Fibroblast of villous mesenchyme (primary cell): ENCODE measurements around the gene C1QTNF7. TPM values are rescaled to one million over a fixed set of nuclear protein-coding genes. Genes with fewer than 3 reads are reported as not detected.
A peak's percentile ranks its signal among the peaks of the same experiment; 100 is the strongest.

Experiments used
- DNase-seq: peaks from one replicate; pipeline ENCODE4 v3.0.0-alpha.2; 2010; ENCODE audit warnings: low read depth
- H3K4me3 ChIP-seq: 2 replicates; pipeline ENCODE4 v1.5.1; 2011; ENCODE audit warnings: low read depth, mild to moderate bottlenecking, low read length
- total RNA-seq: library from RNA; depleted of rRNA; stranded (reverse); fragments of >200 nt; gene quantifications from 2 replicates; pipeline ENCODE4 v1.2.3, GENCODE V29; 2012
- TF ChIP-seq, protein P1 (sequence below): IDR thresholded peaks from 2 replicates; pipeline ENCODE4 v1.5.1; 2012; ENCODE audit warnings: low read depth, mild to moderate bottlenecking, low read length; ENCODE audit not compliant: insufficient read depth

The C1QTNF7 gene, protein sequence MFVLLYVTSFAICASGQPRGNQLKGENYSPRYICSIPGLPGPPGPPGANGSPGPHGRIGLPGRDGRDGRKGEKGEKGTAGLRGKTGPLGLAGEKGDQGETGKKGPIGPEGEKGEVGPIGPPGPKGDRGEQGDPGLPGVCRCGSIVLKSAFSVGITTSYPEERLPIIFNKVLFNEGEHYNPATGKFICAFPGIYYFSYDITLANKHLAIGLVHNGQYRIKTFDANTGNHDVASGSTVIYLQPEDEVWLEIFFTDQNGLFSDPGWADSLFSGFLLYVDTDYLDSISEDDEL
- total RNA-seq = 1.7 and 1.9 TPM in 2 replicates

DNA sequence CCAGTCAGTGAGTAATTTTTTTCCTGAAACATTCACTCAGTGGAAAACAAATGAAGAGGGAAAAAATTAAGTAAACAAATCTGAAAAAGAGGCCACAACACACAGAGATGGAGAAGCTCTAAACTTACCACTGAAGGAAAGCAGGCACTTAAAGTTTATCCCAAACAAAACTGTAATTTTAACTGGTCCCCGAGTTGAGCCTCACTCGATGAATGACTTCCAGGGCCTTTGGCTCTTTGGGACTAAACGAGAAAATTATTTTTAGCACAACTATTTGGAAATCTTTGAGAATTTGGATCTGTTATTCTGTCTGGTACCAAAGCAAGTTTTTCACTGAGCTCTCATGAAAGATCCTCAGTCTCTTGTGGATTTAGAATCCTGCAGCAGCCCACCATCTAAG is at the start of gene C1QTNF7:
TSS of gene C1QTNF7 (plus strand) at position 333 of the 400 bp plus-strand sequence. CDS start 7,711 bp downstream, outside the sequence.
- no peak within 1 kb of the TSS for H3K4me3 ChIP-seq
- TF ChIP-seq, protein P1, sequence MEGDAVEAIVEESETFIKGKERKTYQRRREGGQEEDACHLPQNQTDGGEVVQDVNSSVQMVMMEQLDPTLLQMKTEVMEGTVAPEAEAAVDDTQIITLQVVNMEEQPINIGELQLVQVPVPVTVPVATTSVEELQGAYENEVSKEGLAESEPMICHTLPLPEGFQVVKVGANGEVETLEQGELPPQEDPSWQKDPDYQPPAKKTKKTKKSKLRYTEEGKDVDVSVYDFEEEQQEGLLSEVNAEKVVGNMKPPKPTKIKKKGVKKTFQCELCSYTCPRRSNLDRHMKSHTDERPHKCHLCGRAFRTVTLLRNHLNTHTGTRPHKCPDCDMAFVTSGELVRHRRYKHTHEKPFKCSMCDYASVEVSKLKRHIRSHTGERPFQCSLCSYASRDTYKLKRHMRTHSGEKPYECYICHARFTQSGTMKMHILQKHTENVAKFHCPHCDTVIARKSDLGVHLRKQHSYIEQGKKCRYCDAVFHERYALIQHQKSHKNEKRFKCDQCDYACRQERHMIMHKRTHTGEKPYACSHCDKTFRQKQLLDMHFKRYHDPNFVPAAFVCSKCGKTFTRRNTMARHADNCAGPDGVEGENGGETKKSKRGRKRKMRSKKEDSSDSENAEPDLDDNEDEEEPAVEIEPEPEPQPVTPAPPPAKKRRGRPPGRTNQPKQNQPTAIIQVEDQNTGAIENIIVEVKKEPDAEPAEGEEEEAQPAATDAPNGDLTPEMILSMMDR = no peak
- DNase-seq = peak; percentile 60

DNA sequence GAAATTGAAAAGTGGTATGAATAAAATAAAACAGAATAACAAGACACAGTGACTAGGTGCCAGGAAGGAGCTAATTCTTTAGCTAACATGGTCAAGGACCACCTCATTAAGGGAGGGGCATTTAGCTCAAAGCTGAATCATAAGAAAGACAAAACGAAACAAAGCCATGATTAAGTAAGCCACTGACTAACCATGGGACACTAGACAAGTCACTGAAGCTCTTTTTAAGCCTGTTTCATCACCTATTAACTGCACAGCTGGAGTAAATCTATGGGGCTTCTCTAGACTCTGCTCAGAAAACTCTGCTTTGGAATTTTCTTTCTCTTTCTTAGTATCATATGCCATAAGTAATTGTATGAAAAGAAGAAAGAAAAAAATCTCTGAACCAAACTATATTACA is 49.8 kb upstream of the C1QTNF7 start:
- TF ChIP-seq, protein P1 = no peak
- DNase-seq = peak; percentile 56

DNA sequence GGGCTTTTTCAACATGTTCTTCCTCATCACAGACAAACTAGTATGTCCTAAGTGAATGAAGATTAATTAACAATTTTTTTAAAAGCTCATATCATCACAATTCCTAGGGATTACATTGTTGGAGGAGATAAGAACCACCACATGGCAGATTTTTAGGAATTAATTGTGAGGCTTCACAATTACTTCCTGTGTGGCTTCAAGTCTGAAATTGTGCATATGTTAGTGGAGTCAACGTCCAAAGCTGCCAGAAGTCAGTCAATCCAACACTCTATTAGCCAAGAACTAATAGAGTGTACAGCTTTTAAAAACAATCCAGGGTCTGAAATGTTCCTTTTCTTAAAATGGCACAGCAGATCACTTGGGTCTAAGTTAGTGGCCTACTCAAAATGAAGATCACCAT is 49.3 kb upstream of the C1QTNF7 start:
- H3K4me3 ChIP-seq = no peak overlapping the region
- TF ChIP-seq, protein P1 = no peak
- no peak for DNase-seq

More for the DNA sequence above, 49.8 kb upstream of the C1QTNF7 start:
- no peak overlapping the region for H3K4me3 ChIP-seq

DNA sequence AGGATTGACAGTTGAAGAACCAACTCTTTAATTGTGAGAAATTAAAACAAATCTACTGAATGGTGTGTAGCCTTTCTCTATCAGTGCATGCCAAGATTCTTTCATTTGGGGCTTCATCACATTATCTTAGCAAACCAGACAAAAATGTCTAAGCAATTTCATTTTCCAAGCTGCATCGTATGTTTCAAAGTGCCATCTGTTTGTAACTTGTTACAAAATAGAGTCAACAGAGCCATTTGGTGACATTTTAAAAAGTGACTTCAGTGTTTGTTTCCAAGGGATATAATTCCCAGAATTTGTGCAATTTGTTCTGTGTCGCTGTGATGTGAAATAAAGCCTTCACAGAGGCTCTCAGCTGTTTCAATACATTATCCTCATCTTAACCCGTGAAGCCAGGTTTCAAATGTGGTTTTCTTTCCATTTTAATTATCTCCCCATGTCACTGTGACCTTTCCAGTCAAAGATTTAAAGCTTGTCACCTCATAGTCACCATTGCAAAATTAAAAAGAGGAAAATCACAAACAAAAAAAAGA is 46.0 kb upstream of the C1QTNF7 start:
- TF ChIP-seq, protein P1 = no peak
- no peak overlapping the region for H3K4me3 ChIP-seq
- DNase-seq = no peak

DNA sequence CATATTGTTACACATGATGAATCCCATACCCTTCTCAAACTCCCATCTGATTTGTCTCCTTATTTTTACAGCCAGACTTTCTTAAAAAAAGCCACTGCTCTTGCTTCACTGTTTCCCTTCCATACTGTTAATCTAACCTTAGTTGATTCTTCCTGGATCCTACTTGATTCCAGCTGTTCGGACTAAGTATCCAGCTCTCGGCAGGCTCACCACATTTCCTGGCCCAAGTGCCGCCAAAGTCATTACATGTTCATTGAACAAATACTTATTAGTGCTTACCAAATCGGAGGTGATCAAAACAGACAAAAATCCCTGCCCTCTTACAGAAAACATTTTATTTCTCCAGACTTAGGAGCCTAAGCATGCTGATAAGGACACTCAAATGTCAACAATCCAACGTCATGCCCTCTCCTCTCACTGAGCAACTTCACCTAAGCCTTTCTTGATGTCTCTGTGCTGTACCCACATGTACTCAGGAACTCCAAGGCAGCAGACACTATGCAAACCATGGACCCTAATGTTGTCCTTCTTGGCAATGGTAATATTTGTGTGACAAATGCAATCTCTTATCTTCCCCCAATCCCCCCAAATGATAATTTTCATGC is 45.1 kb upstream of the C1QTNF7 start:
- TF ChIP-seq, protein P1 = no peak
- H3K4me3 ChIP-seq = no peak overlapping the region
- DNase-seq = no peak

DNA sequence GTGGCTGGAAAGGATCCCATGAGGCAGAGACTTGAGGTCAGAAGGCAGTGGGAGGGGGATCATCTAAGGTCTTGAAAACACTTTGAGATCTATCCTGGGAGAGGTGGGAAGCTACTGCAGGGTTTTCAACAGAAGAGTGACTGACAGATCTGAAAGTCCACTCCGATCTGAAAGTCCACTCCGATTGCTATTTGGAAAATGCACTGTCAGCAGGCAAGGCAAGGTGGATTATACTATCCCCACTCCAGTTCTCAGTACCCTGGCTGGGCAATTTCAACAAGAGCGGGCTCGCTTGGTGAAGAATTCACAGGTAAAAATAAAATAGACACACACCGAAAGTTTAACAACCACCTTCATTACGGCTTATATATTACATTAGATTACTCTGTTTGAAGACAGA is 42.3 kb upstream of the C1QTNF7 start:
- DNase-seq = no peak
- H3K4me3 ChIP-seq = no peak overlapping the region
- TF ChIP-seq, protein P1 = no peak
